Measurements from ENCODE around the gene CLEC4E. TPM values are rescaled to one million over a fixed set of nuclear protein-coding genes. Genes with fewer than 3 reads are reported as not detected.
"Not testable (repeated sequence)": the region's sequence is repeated elsewhere in the genome, so short reads cannot be mapped to it uniquely, and the experiment has no call there.

The CLEC4E gene
- total and polyA plus RNA-seq, 12 donors: 0.25 to 5.5 (median 1.0) TPM; not detected in 2

- intact Hi-C loops (cut with DNase I): no loop called here
- WGBS, 2 donors: 35 to 36% methylated on average over 4 of the region's 4 CpGs
- no peaks in the 10 kb centered on the region for H3K9me3 ChIP-seq
Observed at GRCh38 chr12:8499616-8500015, 41.1 kb downstream of the CLEC4E start.

GRCh38 chr12:8496074-8496473, 44.6 kb downstream of the CLEC4E start:
- H3K27ac ChIP-seq; H3K36me3 ChIP-seq; H3K9me3 ChIP-seq; ATAC-seq; H3K4me3 ChIP-seq; DNase-seq; intact Hi-C loops (cut with DNase I): not testable (repeated sequence)
- Histone ChIP-seq H3K4me1 (peaks cover 0 to 13% (median 0%) of the 10 kb centered on the region in 9 donors), H3K27me3 (peaks cover 0 to 26% (median 10%) of the 10 kb centered on the region in 7 donors)
- WGBS, 2 donors: 46 to 57% methylated on average over 7 of the region's 7 CpGs

More at GRCh38 chr12:8499616-8500015, 41.1 kb downstream of the CLEC4E start:
- no peak for DNase-seq
- TF ChIP-seq CTCF (IDR thresholded peaks at IDR 0.05): peak in 1 of 9 donors; percentile 12
- no peak for ATAC-seq
- no peaks in the 10 kb centered on the region for H3K4me1 ChIP-seq
- no peak overlapping the region for H3K4me3 ChIP-seq
- no peaks in the 10 kb centered on the region for H3K36me3 ChIP-seq
- no peak overlapping the region for H3K27ac ChIP-seq
- peaks cover 0 to 26% (median 10%) of the 10 kb centered on the region in 7 donors for H3K27me3 ChIP-seq

- not testable (repeated sequence) for ATAC-seq
Observed at GRCh38 chr12:8495671-8496070, 45.0 kb downstream of the CLEC4E start.

GRCh38 chr12:8493084-8493483, 47.6 kb downstream of the CLEC4E start:
- no peaks in the 10 kb centered on the region for H3K36me3 ChIP-seq
- peaks cover 0 to 3% (median 0%) of the 10 kb centered on the region in 11 donors for H3K9me3 ChIP-seq
- TF ChIP-seq CTCF (IDR thresholded peaks at IDR 0.05): no peak
- WGBS, 2 donors: 27 to 30% methylated on average over 2 of the region's 2 CpGs
- peaks cover 0 to 25% (median 0%) of the 10 kb centered on the region in 7 donors for H3K27me3 ChIP-seq
- peaks cover 0 to 13% (median 0%) of the 10 kb centered on the region in 9 donors for H3K4me1 ChIP-seq
- H3K4me3 ChIP-seq: no peak overlapping the region
- H3K27ac ChIP-seq: peak overlapping the region in 1 of 10 donors; percentile 74
- DNase-seq (peak in 1 of 2 donors; percentile 17), ATAC-seq (peak in 7 of 8 donors; percentile 47 to 82 (median 70))
- intact Hi-C loops (cut with DNase I): no loop called here

More at GRCh38 chr12:8495671-8496070, 45.0 kb downstream of the CLEC4E start:
- H3K4me3 ChIP-seq; H3K36me3 ChIP-seq; H3K9me3 ChIP-seq; DNase-seq; H3K27ac ChIP-seq; intact Hi-C loops (cut with DNase I): not testable (repeated sequence)
- whole genome bisulfite sequencing, 2 donors: 79 to 85% methylated on average over 4 of the region's 4 CpGs
- peaks cover 0 to 26% (median 10%) of the 10 kb centered on the region in 7 donors for H3K27me3 ChIP-seq
- H3K4me1 ChIP-seq: peaks cover 0 to 13% (median 0%) of the 10 kb centered on the region in 9 donors

- peak in 1 of 8 donors; percentile 25 for ATAC-seq
- no peaks in the 10 kb centered on the region for H3K36me3 ChIP-seq
- DNase-seq: no peak
- no peak for TF ChIP-seq CTCF (IDR thresholded peaks at IDR 0.05)
- H3K9me3 ChIP-seq: peaks cover 0 to 8% (median 0%) of the 10 kb centered on the region in 11 donors
- intact Hi-C loops (cut with DNase I): no loop called here
- no peak overlapping the region for H3K4me3 ChIP-seq
- WGBS, 2 donors: 73 to 82% methylated on average over 5 of the region's 5 CpGs
- peaks cover 0 to 13% (median 0%) of the 10 kb centered on the region in 9 donors for H3K4me1 ChIP-seq
- peak overlapping the region in 1 of 10 donors; percentile 74 for H3K27ac ChIP-seq
- H3K27me3 ChIP-seq: peaks cover 0 to 18% (median 0%) of the 10 kb centered on the region in 7 donors
Observed at GRCh38 chr12:8491646-8492530, 48.8 kb downstream of the CLEC4E start.

Other genes starting within 250 kb of the CLEC4E start
- under 1 TPM in 1 of 10 donors, not detected in 9; 0.14 TPM for gene CLEC6A, start 84.9 kb downstream of the CLEC4E start, total RNA-seq
- gene CLEC6A, start 84.9 kb downstream of the CLEC4E start, polyA plus RNA-seq: not detected
- gene CLEC4D, start 27.4 kb downstream of the CLEC4E start, total RNA-seq: 1 to 10 TPM in 1 of 10 donors, under 1 TPM in 5, not detected in 4; 0.17 to 1.0 (median 0.30) TPM
- under 1 TPM in 1 of 2 donors, not detected in 1; 0.17 TPM for gene CLEC4D, start 27.4 kb downstream of the CLEC4E start, polyA plus RNA-seq
- gene AICDA, start 72.0 kb upstream of the CLEC4E start, total RNA-seq: not detected
- under 1 TPM; 0.03 to 0.22 TPM for gene AICDA, start 72.0 kb upstream of the CLEC4E start, polyA plus RNA-seq
- gene MFAP5, start 121.9 kb upstream of the CLEC4E start, total RNA-seq: 10 to 100 TPM; 12.3 to 53.0 (median 22.7) TPM
- gene MFAP5, start 121.9 kb upstream of the CLEC4E start, polyA plus RNA-seq: 10 to 100 TPM; 25.8 to 31.8 TPM
- 10 to 100 TPM; 10.5 to 16.4 (median 12.6) TPM for gene RIMKLB, start 157.1 kb upstream of the CLEC4E start, total RNA-seq
- gene RIMKLB, start 157.1 kb upstream of the CLEC4E start, polyA plus RNA-seq: 10 to 100 TPM in 1 of 2 donors, 1 to 10 TPM in 1; 7.2 to 65.9 TPM